ENCODE results near the gene LAMTOR2.

The LAMTOR2 gene

GRCh38 chr1:156042828-156043227, 11.8 kb upstream of the LAMTOR2 start:
- H2AFZ ChIP-seq (ENCODE audit: low read length): no peak overlapping the region
- H3K4me1 ChIP-seq (ENCODE audit: control insufficient read depth in 2 of 2, insufficient read depth in 1 of 2, low read depth in 1 of 2, low read length in 2 of 2): no peaks in the 10 kb centered on the region
- no peaks in the 10 kb centered on the region for H3K27me3 ChIP-seq (ENCODE audit: control insufficient read depth in 3 of 3, insufficient read depth in 3 of 3, low read depth in 1 of 3, low read length in 3 of 3)
- no peak overlapping the region for H3K23ac ChIP-seq (ENCODE audit: low read depth, low read length, poor library complexity)
- no peak overlapping the region for H2BK15ac ChIP-seq (ENCODE audit: low read length)
- no peak overlapping the region for H3K4me3 ChIP-seq (ENCODE audit: low read length in 2 of 2)
- no peak overlapping the region for H3K9ac ChIP-seq (ENCODE audit: low read depth, low read length, poor library complexity)
- H3K27ac ChIP-seq (replicated peaks; ENCODE audit: low read length): no peak overlapping the region
- H3K14ac ChIP-seq (ENCODE audit: low read length): no peak overlapping the region
- no peak overlapping the region for H4K8ac ChIP-seq (ENCODE audit: low read depth, low read length)
- no peak overlapping the region for H2BK5ac ChIP-seq (ENCODE audit: low read length)
- WGBS, 2 donors (ENCODE audit: extremely low coverage in 2 of 2, insufficient read length in 2 of 2, insufficient replicate concordance in 1 of 2): no CpG with 5 or more reads among the region's 3 CpGs
- H3K9me3 ChIP-seq (replicated peaks in 1 of 2; ENCODE audit: control insufficient read depth in 2 of 2, insufficient read depth in 1 of 2, low read depth in 1 of 2, low read length in 2 of 2): no peaks in the 10 kb centered on the region
- no peak overlapping the region for H3K18ac ChIP-seq (ENCODE audit: low read length)
- peaks cover 1% of the 10 kb centered on the region for H3K79me1 ChIP-seq (ENCODE audit: low read depth, low read length)
- H4K91ac ChIP-seq (ENCODE audit: low read depth, low read length, poor library complexity): no peak overlapping the region
- no peak overlapping the region for H2AK5ac ChIP-seq (ENCODE audit: low read depth, low read length)
- no peak overlapping the region for H3K4ac ChIP-seq (ENCODE audit: low read length)
- H3K4me2 ChIP-seq (ENCODE audit: insufficient read depth, low read length, poor library complexity, severe bottlenecking): no peak overlapping the region
- peaks cover 33 to 89% of the 10 kb centered on the region in 2 donors for H3K36me3 ChIP-seq (replicated peaks in 1 of 2; ENCODE audit: control insufficient read depth in 2 of 2, insufficient read depth in 2 of 2, low read length in 2 of 2)
- H2BK12ac ChIP-seq (ENCODE audit: low read length): no peak overlapping the region
- DNase-seq (ENCODE audit: low spot score): no peak
- H2BK120ac ChIP-seq (ENCODE audit: low read depth, low read length): no peak overlapping the region

GRCh38 chr1:156045076-156045475, 9.5 kb upstream of the LAMTOR2 start:
- H3K18ac ChIP-seq (ENCODE audit: low read length): no peak overlapping the region
- H3K23ac ChIP-seq (ENCODE audit: low read depth, low read length, poor library complexity): no peak overlapping the region
- DNase-seq (ENCODE audit: low spot score): no peak
- no peak overlapping the region for H3K4me2 ChIP-seq (ENCODE audit: insufficient read depth, low read length, poor library complexity, severe bottlenecking)
- H3K27ac ChIP-seq (replicated peaks; ENCODE audit: low read length): no peak overlapping the region
- peaks cover 7% of the 10 kb centered on the region for H3K79me1 ChIP-seq (ENCODE audit: low read depth, low read length)
- no peak overlapping the region for H3K4ac ChIP-seq (ENCODE audit: low read length)
- H2BK5ac ChIP-seq (ENCODE audit: low read length): no peak overlapping the region
- H2AK5ac ChIP-seq (ENCODE audit: low read depth, low read length): no peak overlapping the region
- no peak overlapping the region for H3K14ac ChIP-seq (ENCODE audit: low read length)
- no peaks in the 10 kb centered on the region for H3K9me3 ChIP-seq (replicated peaks in 1 of 2; ENCODE audit: control insufficient read depth in 2 of 2, insufficient read depth in 1 of 2, low read depth in 1 of 2, low read length in 2 of 2)
- no peak overlapping the region for H2BK120ac ChIP-seq (ENCODE audit: low read depth, low read length)
- no peak overlapping the region for H3K4me3 ChIP-seq (ENCODE audit: low read length in 2 of 2)
- H4K8ac ChIP-seq (ENCODE audit: low read depth, low read length): no peak overlapping the region
- peaks cover 51 to 91% of the 10 kb centered on the region in 2 donors for H3K36me3 ChIP-seq (replicated peaks in 1 of 2; ENCODE audit: control insufficient read depth in 2 of 2, insufficient read depth in 2 of 2, low read length in 2 of 2)
- H3K9ac ChIP-seq (ENCODE audit: low read depth, low read length, poor library complexity): no peak overlapping the region
- no peaks in the 10 kb centered on the region for H3K4me1 ChIP-seq (ENCODE audit: control insufficient read depth in 2 of 2, insufficient read depth in 1 of 2, low read depth in 1 of 2, low read length in 2 of 2)
- H4K91ac ChIP-seq (ENCODE audit: low read depth, low read length, poor library complexity): no peak overlapping the region
- H3K27me3 ChIP-seq (ENCODE audit: control insufficient read depth in 3 of 3, insufficient read depth in 3 of 3, low read depth in 1 of 3, low read length in 3 of 3): no peaks in the 10 kb centered on the region
- H2AFZ ChIP-seq (ENCODE audit: low read length): no peak overlapping the region
- no peak overlapping the region for H2BK12ac ChIP-seq (ENCODE audit: low read length)
- no peak overlapping the region for H2BK15ac ChIP-seq (ENCODE audit: low read length)
- no CpG with 5 or more reads among the region's 4 CpGs for WGBS, 2 donors (ENCODE audit: extremely low coverage in 2 of 2, insufficient read length in 2 of 2, insufficient replicate concordance in 1 of 2)

GRCh38 chr1:156048663-156049258, 5.8 kb upstream of the LAMTOR2 start:
- no CpG with 5 or more reads among the region's 3 CpGs for WGBS, 2 donors (ENCODE audit: extremely low coverage in 2 of 2, insufficient read length in 2 of 2, insufficient replicate concordance in 1 of 2)
- H2AK5ac ChIP-seq (ENCODE audit: low read depth, low read length): no peak overlapping the region

GRCh38 chr1:156050376-156050775, 4.2 kb upstream of the LAMTOR2 start:
- Histone ChIP-seq H3K79me1 (ENCODE audit: low read depth, low read length) (peaks cover 13% of the 10 kb centered on the region), H2BK120ac (ENCODE audit: low read depth, low read length) (no peak overlapping the region), H2BK12ac (ENCODE audit: low read length) (no peak overlapping the region), H3K18ac (ENCODE audit: low read length) (no peak overlapping the region), H2AK5ac (ENCODE audit: low read depth, low read length) (no peak overlapping the region), H3K4me1 (ENCODE audit: control insufficient read depth in 2 of 2, insufficient read depth in 1 of 2, low read depth in 1 of 2, low read length in 2 of 2) (peaks cover under 1 to 3% of the 10 kb centered on the region in 2 donors), H3K4me3 (ENCODE audit: low read length in 2 of 2) (no peak overlapping the region), H2BK5ac (ENCODE audit: low read length) (no peak overlapping the region), H3K27me3 (ENCODE audit: control insufficient read depth in 3 of 3, insufficient read depth in 3 of 3, low read depth in 1 of 3, low read length in 3 of 3) (no peaks in the 10 kb centered on the region), H3K9ac (ENCODE audit: low read depth, low read length, poor library complexity) (no peak overlapping the region), H4K91ac (ENCODE audit: low read depth, low read length, poor library complexity) (no peak overlapping the region), H2BK15ac (ENCODE audit: low read length) (no peak overlapping the region), H3K23ac (ENCODE audit: low read depth, low read length, poor library complexity) (peak overlapping the region; percentile 47), H3K27ac (replicated peaks; ENCODE audit: low read length) (no peak overlapping the region), H3K4ac (ENCODE audit: low read length) (no peak overlapping the region), H3K36me3 (replicated peaks in 1 of 2; ENCODE audit: control insufficient read depth in 2 of 2, insufficient read depth in 2 of 2, low read length in 2 of 2) (peaks cover 26 to 61% of the 10 kb centered on the region in 2 donors), H3K4me2 (ENCODE audit: insufficient read depth, low read length, poor library complexity, severe bottlenecking) (no peak overlapping the region), H3K9me3 (replicated peaks in 1 of 2; ENCODE audit: control insufficient read depth in 2 of 2, insufficient read depth in 1 of 2, low read depth in 1 of 2, low read length in 2 of 2) (no peaks in the 10 kb centered on the region), H3K14ac (ENCODE audit: low read length) (no peak overlapping the region), H2AFZ (ENCODE audit: low read length) (no peak overlapping the region), H4K8ac (ENCODE audit: low read depth, low read length) (no peak overlapping the region)
- no peak for DNase-seq (ENCODE audit: low spot score)
- no CpG with 5 or more reads among the region's 4 CpGs for WGBS, 2 donors (ENCODE audit: extremely low coverage in 2 of 2, insufficient read length in 2 of 2, insufficient replicate concordance in 1 of 2)

More at GRCh38 chr1:156048663-156049258, 5.8 kb upstream of the LAMTOR2 start:
- Histone ChIP-seq H4K91ac (ENCODE audit: low read depth, low read length, poor library complexity) (no peak overlapping the region), H3K4me3 (ENCODE audit: low read length in 2 of 2) (no peak overlapping the region), H2BK5ac (ENCODE audit: low read length) (no peak overlapping the region), H4K8ac (ENCODE audit: low read depth, low read length) (no peak overlapping the region), H3K14ac (ENCODE audit: low read length) (no peak overlapping the region), H2BK12ac (ENCODE audit: low read length) (no peak overlapping the region), H3K4me2 (ENCODE audit: insufficient read depth, low read length, poor library complexity, severe bottlenecking) (no peak overlapping the region), H2AFZ (ENCODE audit: low read length) (no peak overlapping the region), H3K18ac (ENCODE audit: low read length) (no peak overlapping the region), H3K79me1 (ENCODE audit: low read depth, low read length) (peaks cover 10% of the 10 kb centered on the region), H3K27ac (replicated peaks; ENCODE audit: low read length) (no peak overlapping the region), H2BK120ac (ENCODE audit: low read depth, low read length) (no peak overlapping the region), H3K9ac (ENCODE audit: low read depth, low read length, poor library complexity) (no peak overlapping the region), H3K27me3 (ENCODE audit: control insufficient read depth in 3 of 3, insufficient read depth in 3 of 3, low read depth in 1 of 3, low read length in 3 of 3) (no peaks in the 10 kb centered on the region), H3K23ac (ENCODE audit: low read depth, low read length, poor library complexity) (no peak overlapping the region), H3K4ac (ENCODE audit: low read length) (no peak overlapping the region), H2BK15ac (ENCODE audit: low read length) (no peak overlapping the region), H3K9me3 (replicated peaks in 1 of 2; ENCODE audit: control insufficient read depth in 2 of 2, insufficient read depth in 1 of 2, low read depth in 1 of 2, low read length in 2 of 2) (no peaks in the 10 kb centered on the region), H3K4me1 (ENCODE audit: control insufficient read depth in 2 of 2, insufficient read depth in 1 of 2, low read depth in 1 of 2, low read length in 2 of 2) (peaks cover 0 to 2% of the 10 kb centered on the region in 2 donors), H3K36me3 (replicated peaks in 1 of 2; ENCODE audit: control insufficient read depth in 2 of 2, insufficient read depth in 2 of 2, low read length in 2 of 2) (peaks cover 39 to 75% of the 10 kb centered on the region in 2 donors)
- no peak for DNase-seq (ENCODE audit: low spot score)

All from neuronal stem cell (in vitro differentiated cells).